Measurements from ENCODE around the gene FSTL4. TPM values are rescaled to one million over a fixed set of nuclear protein-coding genes. Genes with fewer than 3 reads are reported as not detected.

FSTL4 gene
- total RNA-seq, 4 donors from 2014 or later, result 0.41 TPM; not detected in 3

GRCh38 chr5:133290669-133291240, 321.6 kb downstream of the FSTL4 start:
- Histone ChIP-seq H3K27ac (no peak overlapping the region), H3K4me1 (no peaks in the 10 kb centered on the region), H3K36me3 (no peaks in the 10 kb centered on the region), H3K27me3 (no peaks in the 10 kb centered on the region), H3K4me3 (no peak overlapping the region), H3K9me3 (no peaks in the 10 kb centered on the region)
- no peak for DNase-seq
- intact Hi-C loops (cut with DNase I; ENCODE audit: low total_unique reads), result no loop called here
- TF ChIP-seq, protein P1, sequence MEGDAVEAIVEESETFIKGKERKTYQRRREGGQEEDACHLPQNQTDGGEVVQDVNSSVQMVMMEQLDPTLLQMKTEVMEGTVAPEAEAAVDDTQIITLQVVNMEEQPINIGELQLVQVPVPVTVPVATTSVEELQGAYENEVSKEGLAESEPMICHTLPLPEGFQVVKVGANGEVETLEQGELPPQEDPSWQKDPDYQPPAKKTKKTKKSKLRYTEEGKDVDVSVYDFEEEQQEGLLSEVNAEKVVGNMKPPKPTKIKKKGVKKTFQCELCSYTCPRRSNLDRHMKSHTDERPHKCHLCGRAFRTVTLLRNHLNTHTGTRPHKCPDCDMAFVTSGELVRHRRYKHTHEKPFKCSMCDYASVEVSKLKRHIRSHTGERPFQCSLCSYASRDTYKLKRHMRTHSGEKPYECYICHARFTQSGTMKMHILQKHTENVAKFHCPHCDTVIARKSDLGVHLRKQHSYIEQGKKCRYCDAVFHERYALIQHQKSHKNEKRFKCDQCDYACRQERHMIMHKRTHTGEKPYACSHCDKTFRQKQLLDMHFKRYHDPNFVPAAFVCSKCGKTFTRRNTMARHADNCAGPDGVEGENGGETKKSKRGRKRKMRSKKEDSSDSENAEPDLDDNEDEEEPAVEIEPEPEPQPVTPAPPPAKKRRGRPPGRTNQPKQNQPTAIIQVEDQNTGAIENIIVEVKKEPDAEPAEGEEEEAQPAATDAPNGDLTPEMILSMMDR (IDR thresholded peaks at IDR 0.05), result no peak
- TF ChIP-seq POLR2A (IDR thresholded peaks at IDR 0.05), result no peak

- DNase-seq, result no peak
- H3K27ac ChIP-seq, result no peak overlapping the region
- no peaks in the 10 kb centered on the region for H3K4me1 ChIP-seq
- intact Hi-C loops (cut with DNase I; ENCODE audit: low total_unique reads), result no loop called here
- H3K27me3 ChIP-seq, result no peaks in the 10 kb centered on the region
- H3K36me3 ChIP-seq, result no peaks in the 10 kb centered on the region
- TF ChIP-seq, protein P1 (IDR thresholded peaks at IDR 0.05), result no peak
- no peak for TF ChIP-seq POLR2A (IDR thresholded peaks at IDR 0.05)
- no peaks in the 10 kb centered on the region for H3K9me3 ChIP-seq
- H3K4me3 ChIP-seq, result no peak overlapping the region
These were observed 322.5 kb downstream of the FSTL4 start for GRCh38 chr5:133289686-133290367.

GRCh38 chr5:133287500-133287899, 324.8 kb downstream of the FSTL4 start:
- H3K4me3 ChIP-seq, result no peak overlapping the region
- H3K27me3 ChIP-seq, result no peaks in the 10 kb centered on the region
- no peaks in the 10 kb centered on the region for H3K36me3 ChIP-seq
- H3K27ac ChIP-seq, result no peak overlapping the region
- no peaks in the 10 kb centered on the region for H3K4me1 ChIP-seq
- TF ChIP-seq, protein P1 (IDR thresholded peaks at IDR 0.05), result peak; percentile 20 to 49 (median 30)
- no peak for TF ChIP-seq POLR2A (IDR thresholded peaks at IDR 0.05)
- DNase-seq, result peak; percentile 25 to 27
- intact Hi-C loops (cut with DNase I; ENCODE audit: low total_unique reads), result no loop called here
- H3K9me3 ChIP-seq, result no peaks in the 10 kb centered on the region

DNA sequence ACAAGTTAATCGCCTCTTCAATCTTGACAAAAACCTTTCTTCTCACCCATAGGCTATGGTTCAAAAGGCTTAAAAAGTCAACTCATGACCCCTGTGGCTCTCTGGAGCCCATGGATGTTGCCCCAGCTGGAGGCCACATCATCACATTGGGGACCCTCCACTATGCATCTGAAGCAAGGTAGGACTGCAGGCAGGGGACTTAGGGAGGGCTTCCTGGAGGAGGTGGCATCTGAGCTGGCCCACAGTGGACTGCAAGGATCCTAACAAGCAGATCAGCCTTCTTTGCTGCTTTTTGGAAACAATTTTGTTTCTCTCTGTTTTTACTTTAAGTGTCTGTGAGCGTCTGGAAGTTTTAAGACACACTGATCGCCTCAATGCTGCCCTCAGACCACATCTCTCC, 325.9 kb downstream of the FSTL4 start:
- no peak overlapping the region for H3K4me3 ChIP-seq

GRCh38 chr5:133285583-133286021, 326.7 kb downstream of the FSTL4 start:
- Histone ChIP-seq H3K4me1 (no peaks in the 10 kb centered on the region), H3K36me3 (no peaks in the 10 kb centered on the region), H3K27ac (no peak overlapping the region), H3K9me3 (no peaks in the 10 kb centered on the region), H3K4me3 (no peak overlapping the region), H3K27me3 (no peaks in the 10 kb centered on the region)
- no peak for DNase-seq
- intact Hi-C loops (cut with DNase I; ENCODE audit: low total_unique reads), result no loop called here
- TF ChIP-seq, protein P1 (IDR thresholded peaks at IDR 0.05), result no peak
- TF ChIP-seq POLR2A (IDR thresholded peaks at IDR 0.05), result no peak

More for the DNA sequence above, 325.9 kb downstream of the FSTL4 start:
- no peaks in the 10 kb centered on the region for H3K36me3 ChIP-seq
- no peaks in the 10 kb centered on the region for H3K9me3 ChIP-seq
- no peak for DNase-seq
- no peak for TF ChIP-seq POLR2A (IDR thresholded peaks at IDR 0.05)
- H3K27ac ChIP-seq, result no peak overlapping the region
- intact Hi-C loops (cut with DNase I; ENCODE audit: low total_unique reads), result no loop called here
- H3K27me3 ChIP-seq, result no peaks in the 10 kb centered on the region
- H3K4me1 ChIP-seq, result no peaks in the 10 kb centered on the region

All from uterus (tissue), 4 donors.